ENCODE results near the gene LHX5. TPM values are rescaled to one million over a fixed set of nuclear protein-coding genes. Genes with fewer than 3 reads are reported as not detected.

The LHX5 gene
- total RNA-seq, 3 donors from 2014 or later = not detected

DNA sequence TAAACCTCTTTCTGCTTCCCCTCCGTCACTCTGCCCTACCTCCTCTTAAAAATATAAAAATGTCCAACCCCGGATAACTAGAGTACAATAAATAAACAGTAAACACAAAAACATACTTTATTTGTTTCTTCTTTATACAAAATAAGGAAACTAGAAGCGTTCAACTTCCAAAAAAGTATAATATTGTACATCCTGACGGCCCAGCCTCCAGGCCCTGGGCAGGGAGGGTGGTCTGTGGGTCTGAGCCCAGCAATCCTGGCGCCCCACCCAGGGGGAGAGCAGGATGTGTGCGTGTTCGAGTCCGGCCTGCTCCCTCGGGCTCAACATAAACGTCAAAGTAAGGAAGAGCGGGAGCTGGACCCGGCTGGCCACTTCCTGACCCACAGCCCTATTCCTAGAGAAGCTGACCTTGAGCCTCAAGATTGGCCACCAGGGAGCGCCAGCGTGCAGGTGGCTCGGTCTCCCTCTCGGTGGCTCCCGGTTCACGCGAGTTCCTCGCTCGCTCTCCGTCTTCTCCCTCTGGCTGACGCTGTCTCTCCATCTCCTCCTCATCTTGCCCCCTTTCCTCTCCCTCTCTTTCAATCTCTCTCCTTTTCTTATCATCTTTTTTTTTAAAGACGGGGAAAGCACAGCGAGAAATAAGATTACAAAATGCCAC, 9.4 kb downstream of the LHX5 start:
- intact Hi-C loops (cut with DNase I; ENCODE audit: low total_unique reads) = no loop called here

DNA sequence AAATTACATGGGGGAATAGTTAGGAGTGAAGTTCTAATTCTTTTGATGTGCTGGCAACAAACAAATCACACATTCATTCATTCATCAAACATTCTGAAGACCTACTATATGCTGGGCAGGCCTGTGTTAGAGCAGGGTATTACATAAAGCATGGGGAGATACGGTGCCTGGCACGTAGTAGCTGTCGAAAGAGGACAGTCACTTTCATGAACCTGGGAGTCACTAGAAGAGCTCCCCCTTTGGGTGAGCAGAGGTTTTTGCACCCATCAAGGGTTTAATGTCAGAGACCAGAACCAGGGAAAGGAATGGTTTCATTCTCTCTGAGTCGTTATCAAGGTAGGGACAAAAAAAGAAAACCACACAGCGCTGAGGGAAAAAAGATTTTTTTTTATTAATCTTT, 10.0 kb downstream of the LHX5 start:
- no peak overlapping the region for H3K27ac ChIP-seq
- H3K4me3 ChIP-seq = no peak overlapping the region
- no peaks in the 10 kb centered on the region for H3K36me3 ChIP-seq
- DNase-seq (ENCODE audit: low spot score in 2 of 2) = no peak
- H3K27me3 ChIP-seq = peaks cover 17 to 68% of the 10 kb centered on the region in 2 donors
- H3K9me3 ChIP-seq = no peaks in the 10 kb centered on the region
- intact Hi-C loops (cut with DNase I; ENCODE audit: low total_unique reads) = no loop called here
- H3K4me1 ChIP-seq = peaks cover 13 to 22% of the 10 kb centered on the region in 2 donors
- TF ChIP-seq, protein P1, sequence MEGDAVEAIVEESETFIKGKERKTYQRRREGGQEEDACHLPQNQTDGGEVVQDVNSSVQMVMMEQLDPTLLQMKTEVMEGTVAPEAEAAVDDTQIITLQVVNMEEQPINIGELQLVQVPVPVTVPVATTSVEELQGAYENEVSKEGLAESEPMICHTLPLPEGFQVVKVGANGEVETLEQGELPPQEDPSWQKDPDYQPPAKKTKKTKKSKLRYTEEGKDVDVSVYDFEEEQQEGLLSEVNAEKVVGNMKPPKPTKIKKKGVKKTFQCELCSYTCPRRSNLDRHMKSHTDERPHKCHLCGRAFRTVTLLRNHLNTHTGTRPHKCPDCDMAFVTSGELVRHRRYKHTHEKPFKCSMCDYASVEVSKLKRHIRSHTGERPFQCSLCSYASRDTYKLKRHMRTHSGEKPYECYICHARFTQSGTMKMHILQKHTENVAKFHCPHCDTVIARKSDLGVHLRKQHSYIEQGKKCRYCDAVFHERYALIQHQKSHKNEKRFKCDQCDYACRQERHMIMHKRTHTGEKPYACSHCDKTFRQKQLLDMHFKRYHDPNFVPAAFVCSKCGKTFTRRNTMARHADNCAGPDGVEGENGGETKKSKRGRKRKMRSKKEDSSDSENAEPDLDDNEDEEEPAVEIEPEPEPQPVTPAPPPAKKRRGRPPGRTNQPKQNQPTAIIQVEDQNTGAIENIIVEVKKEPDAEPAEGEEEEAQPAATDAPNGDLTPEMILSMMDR (IDR thresholded peaks at IDR 0.05) = no peak
- TF ChIP-seq POLR2AphosphoS5 (IDR thresholded peaks at IDR 0.05) = no peak
- TF ChIP-seq POLR2A (IDR thresholded peaks at IDR 0.05) = no peak

More for the DNA sequence above, 9.4 kb downstream of the LHX5 start:
- Histone ChIP-seq H3K27ac (no peak overlapping the region), H3K4me3 (peak overlapping the region in 2 of 3 donors; percentile 33 to 62), H3K36me3 (no peaks in the 10 kb centered on the region), H3K4me1 (peaks cover 13 to 25% of the 10 kb centered on the region in 2 donors), H3K9me3 (no peaks in the 10 kb centered on the region), H3K27me3 (peaks cover 17 to 72% of the 10 kb centered on the region in 2 donors)
- DNase-seq (ENCODE audit: low spot score in 2 of 2) = peak; percentile 55 to 77
- TF ChIP-seq, protein P1 (IDR thresholded peaks at IDR 0.05) = peak; percentile 43 to 65 (median 63)
- TF ChIP-seq POLR2A (IDR thresholded peaks at IDR 0.05) = no peak

DNA sequence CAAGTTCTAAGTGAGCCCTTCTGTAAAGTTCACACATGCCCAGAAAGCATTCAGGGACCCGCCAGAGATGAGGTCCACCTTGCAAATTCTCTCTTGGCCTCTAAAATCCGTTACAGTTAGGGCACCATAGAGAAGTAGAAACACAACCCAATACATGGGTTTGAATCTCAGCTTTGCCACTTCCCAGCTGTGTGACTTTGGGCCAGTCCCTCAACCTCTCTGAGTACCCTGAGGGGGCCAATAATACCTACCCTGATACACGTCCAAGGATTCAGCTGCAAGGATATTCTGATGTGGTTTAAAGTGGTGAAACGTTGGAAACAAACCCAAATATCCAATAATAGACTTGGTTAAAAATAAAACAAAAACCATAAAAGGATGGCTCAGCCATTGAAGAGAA, 11.7 kb downstream of the LHX5 start:
- H3K27me3 ChIP-seq = peaks cover 8 to 54% of the 10 kb centered on the region in 2 donors
- H3K4me1 ChIP-seq = peaks cover 13 to 17% of the 10 kb centered on the region in 2 donors
- H3K9me3 ChIP-seq = no peaks in the 10 kb centered on the region
- TF ChIP-seq, protein P1 (IDR thresholded peaks at IDR 0.05) = no peak
- TF ChIP-seq POLR2AphosphoS5 (IDR thresholded peaks at IDR 0.05) = no peak
- no peak for TF ChIP-seq POLR2A (IDR thresholded peaks at IDR 0.05)
- intact Hi-C loops (cut with DNase I; ENCODE audit: low total_unique reads) = no loop called here
- no peak overlapping the region for H3K27ac ChIP-seq
- no peak for DNase-seq (ENCODE audit: low spot score in 2 of 2)
- no peak overlapping the region for H3K4me3 ChIP-seq
- no peaks in the 10 kb centered on the region for H3K36me3 ChIP-seq

DNA sequence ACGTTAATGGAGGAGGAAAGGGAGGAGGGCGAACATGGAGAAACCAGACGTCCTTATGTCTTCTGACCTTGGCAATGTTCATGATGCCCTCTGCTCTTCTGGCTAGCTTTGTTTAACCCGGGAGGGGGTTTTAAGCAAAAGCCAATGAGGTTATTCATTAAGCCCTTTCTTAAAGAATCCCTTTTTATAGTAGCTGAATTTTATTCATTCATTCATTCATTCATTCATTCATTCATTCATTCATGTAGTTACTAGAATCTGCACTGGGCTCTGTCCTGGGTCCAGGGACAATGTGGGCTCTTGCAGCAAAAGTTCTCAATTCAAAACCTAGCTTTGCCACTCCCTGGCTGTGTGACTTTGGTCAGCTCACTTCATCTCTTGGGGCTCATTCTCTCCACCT, 14.0 kb downstream of the LHX5 start:
- intact Hi-C loops (cut with DNase I; ENCODE audit: low total_unique reads) = no loop called here
- no peak for DNase-seq (ENCODE audit: low spot score in 2 of 2)
- no peak for TF ChIP-seq POLR2A (IDR thresholded peaks at IDR 0.05)
- TF ChIP-seq POLR2AphosphoS5 (IDR thresholded peaks at IDR 0.05) = no peak
- TF ChIP-seq, protein P1 (IDR thresholded peaks at IDR 0.05) = no peak
- no peak overlapping the region for H3K4me3 ChIP-seq
- H3K27me3 ChIP-seq = peaks cover under 1 to 40% of the 10 kb centered on the region in 2 donors
- no peaks in the 10 kb centered on the region for H3K36me3 ChIP-seq
- no peaks in the 10 kb centered on the region for H3K9me3 ChIP-seq
- no peak overlapping the region for H3K27ac ChIP-seq
- H3K4me1 ChIP-seq = peaks cover 0 to under 1% of the 10 kb centered on the region in 2 donors

DNA sequence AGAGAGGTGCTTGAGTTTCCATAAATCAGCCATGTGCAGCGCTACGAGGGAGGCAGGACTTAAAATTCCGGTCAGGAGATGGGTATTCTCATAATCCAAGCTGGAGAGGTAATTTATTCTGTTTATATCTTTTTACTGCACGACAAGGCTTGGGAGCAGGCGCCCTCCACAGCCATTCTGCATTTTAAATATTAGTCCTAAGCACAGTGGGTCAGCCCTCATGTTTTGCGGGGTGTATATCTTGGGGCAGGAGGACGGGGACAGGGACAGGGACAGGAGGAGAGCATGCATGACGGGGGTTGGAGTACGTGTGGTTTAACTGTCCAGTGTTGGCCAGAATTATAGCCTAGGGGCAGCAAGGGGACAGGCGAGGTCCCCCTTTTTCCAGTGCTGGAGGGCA, 14.5 kb downstream of the LHX5 start:
- H3K27ac ChIP-seq = no peak overlapping the region
- H3K9me3 ChIP-seq = no peaks in the 10 kb centered on the region
- H3K4me1 ChIP-seq = no peaks in the 10 kb centered on the region
- intact Hi-C loops (cut with DNase I; ENCODE audit: low total_unique reads) = no loop called here
- no peak overlapping the region for H3K4me3 ChIP-seq
- TF ChIP-seq POLR2A (IDR thresholded peaks at IDR 0.05) (no peak), POLR2AphosphoS5 (IDR thresholded peaks at IDR 0.05) (no peak)
- TF ChIP-seq, protein P1 (IDR thresholded peaks at IDR 0.05) = no peak
- no peak for DNase-seq (ENCODE audit: low spot score in 2 of 2)
- peaks cover 0 to 36% of the 10 kb centered on the region in 2 donors for H3K27me3 ChIP-seq
- H3K36me3 ChIP-seq = no peaks in the 10 kb centered on the region

Measured in breast epithelium (tissue), 4 donors.